Measurements from ENCODE around the gene OLAH. TPM values are rescaled to one million over a fixed set of nuclear protein-coding genes. Genes with fewer than 3 reads are reported as not detected.

The OLAH gene
- total RNA-seq, 4 donors from 2014 or later, result 1.1 to 14.2 (median 2.2) TPM; not detected in 1

DNA sequence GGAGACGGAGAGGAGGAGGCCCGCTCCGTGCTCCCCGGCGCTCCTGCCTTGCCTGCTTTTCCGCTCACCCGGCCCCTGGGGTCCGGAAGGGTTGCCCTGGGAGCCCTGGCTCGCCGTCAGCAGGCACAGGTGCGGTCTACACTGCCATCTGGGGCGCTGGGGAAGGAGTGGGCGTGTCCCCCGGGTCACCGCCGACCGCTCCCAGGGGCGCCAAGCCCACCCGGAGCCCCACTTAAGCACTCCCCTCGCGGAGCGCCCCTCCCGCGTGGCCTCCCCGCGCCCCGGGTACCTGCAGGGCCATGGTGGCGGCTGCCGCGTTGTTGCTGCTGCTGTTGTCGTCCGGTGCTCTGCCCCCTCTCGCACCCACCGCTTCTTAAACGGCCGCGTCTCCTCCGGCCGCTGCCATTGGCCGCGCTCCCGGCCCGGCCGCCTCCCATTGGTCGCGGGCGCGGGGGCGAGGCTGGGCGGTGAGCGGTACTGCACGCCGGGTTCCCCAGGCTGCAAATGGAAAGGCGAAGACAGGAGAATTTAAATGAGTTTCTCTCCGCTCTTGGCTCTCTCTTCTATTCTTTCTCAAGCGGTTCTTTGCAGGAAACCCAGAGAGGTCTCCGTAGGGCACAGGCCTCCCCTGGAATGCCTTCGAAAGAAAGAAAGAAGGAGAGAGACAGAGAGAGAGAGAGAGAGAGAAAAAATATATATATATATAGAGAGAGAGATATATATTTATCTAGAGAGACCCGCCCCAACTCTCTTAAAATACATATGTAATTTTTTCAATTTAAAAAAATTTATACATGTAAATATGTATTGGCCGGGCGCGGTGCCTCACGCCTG is 44.9 kb downstream of the OLAH start, which contains the start of gene ACBD7:
ACBD7 (minus strand) TSS at position 349 of the 834 bp plus-strand sequence; CDS start at position 301, 48 bp downstream.
- Histone ChIP-seq H3K4me3 (peak within 1 kb of the TSS; percentile 64 to 71), H3K27ac (peak within 1 kb of the TSS in 1 of 4 donors; percentile 43), H3K4me1 (peaks cover 0 to 26% (median 0%) of the 10 kb centered on the region in 3 donors), H3K9me3 (no peaks in the 10 kb centered on the region), H3K27me3 (peaks cover 21% of the 10 kb centered on the region), H3K36me3 (no peaks in the 10 kb centered on the region)
- ATAC-seq, result peak; percentile 95
- WGBS, 2 donors (ENCODE audit: low coverage in 1 of 2), result 34 to 56% methylated on average over 6 to 9 of the region's 63 CpGs
- TF ChIP-seq, protein P1, sequence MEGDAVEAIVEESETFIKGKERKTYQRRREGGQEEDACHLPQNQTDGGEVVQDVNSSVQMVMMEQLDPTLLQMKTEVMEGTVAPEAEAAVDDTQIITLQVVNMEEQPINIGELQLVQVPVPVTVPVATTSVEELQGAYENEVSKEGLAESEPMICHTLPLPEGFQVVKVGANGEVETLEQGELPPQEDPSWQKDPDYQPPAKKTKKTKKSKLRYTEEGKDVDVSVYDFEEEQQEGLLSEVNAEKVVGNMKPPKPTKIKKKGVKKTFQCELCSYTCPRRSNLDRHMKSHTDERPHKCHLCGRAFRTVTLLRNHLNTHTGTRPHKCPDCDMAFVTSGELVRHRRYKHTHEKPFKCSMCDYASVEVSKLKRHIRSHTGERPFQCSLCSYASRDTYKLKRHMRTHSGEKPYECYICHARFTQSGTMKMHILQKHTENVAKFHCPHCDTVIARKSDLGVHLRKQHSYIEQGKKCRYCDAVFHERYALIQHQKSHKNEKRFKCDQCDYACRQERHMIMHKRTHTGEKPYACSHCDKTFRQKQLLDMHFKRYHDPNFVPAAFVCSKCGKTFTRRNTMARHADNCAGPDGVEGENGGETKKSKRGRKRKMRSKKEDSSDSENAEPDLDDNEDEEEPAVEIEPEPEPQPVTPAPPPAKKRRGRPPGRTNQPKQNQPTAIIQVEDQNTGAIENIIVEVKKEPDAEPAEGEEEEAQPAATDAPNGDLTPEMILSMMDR (IDR thresholded peaks at IDR 0.05), result peak in 3 of 4 experiments; percentile 57 to 71 (median 61)
- TF ChIP-seq POLR2AphosphoS5 (IDR thresholded peaks at IDR 0.05), result no peak

DNA sequence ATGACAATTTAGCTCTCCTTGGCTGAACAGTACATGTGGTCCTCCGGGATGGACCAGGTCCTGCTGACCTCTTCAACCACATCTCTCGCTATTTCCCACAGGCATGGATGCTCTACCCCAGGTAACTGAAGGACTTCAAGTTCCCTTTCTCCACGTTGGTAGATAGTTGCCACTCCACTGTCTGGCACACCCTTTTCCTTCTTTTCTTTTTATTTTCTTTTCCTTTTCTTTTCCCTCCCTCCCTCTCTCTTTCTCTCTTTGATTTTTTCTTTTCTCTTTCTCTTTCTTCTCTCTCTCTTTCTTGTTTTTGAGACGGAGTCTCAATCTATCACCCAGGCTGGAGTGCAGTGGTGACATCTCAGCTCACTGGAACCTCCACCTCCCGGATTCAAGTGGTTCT is 47.7 kb downstream of the OLAH start:
- peaks cover 22% of the 10 kb centered on the region for H3K27me3 ChIP-seq
- no peak for ATAC-seq
- H3K4me3 ChIP-seq, result no peak overlapping the region
- no peak overlapping the region for H3K27ac ChIP-seq
- 73 to 81% methylated on average over 3 to 5 of the region's 5 CpGs for WGBS, 2 donors (ENCODE audit: low coverage in 1 of 2)
- H3K4me1 ChIP-seq, result peaks cover 0 to 16% (median 3%) of the 10 kb centered on the region in 3 donors
- H3K9me3 ChIP-seq, result no peaks in the 10 kb centered on the region
- no peaks in the 10 kb centered on the region for H3K36me3 ChIP-seq
- TF ChIP-seq, protein P1 (IDR thresholded peaks at IDR 0.05), result no peak
- no peak for TF ChIP-seq EP300 (IDR thresholded peaks at IDR 0.05)
- TF ChIP-seq POLR2A (IDR thresholded peaks at IDR 0.05), result no peak
- no peak for TF ChIP-seq POLR2AphosphoS5 (IDR thresholded peaks at IDR 0.05)

DNA sequence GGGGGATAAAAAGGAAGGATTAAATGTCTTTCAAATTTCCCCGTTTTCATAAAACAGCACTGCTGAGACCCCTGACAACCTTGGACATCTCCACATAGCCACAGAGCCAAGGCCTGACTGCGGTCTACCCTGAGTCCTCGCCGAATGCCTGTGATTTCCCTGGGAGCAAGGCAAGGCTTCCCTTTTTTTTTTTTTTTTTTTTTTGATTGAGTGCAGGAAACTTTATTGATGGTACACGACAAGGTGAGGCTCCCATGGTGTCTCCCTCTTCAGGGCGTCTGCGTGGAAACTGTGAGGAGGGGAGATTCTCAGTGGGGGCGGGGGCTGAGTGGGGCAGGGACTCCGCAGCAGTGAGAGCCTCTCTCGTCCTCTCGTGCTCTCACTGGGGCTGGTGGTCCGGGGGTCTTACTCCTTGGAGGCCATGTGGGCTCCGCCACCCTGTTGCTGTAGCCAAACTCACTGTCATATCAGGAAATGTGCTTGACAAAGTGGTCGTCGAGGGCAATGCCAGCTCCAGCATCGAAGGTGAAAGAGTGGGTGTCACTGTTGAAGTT is 49.2 kb downstream of the OLAH start:
- 87 to 94% methylated on average over 5 to 12 of the region's 16 CpGs for WGBS, 2 donors (ENCODE audit: low coverage in 1 of 2)
- ATAC-seq, result no peak
- peaks cover 0 to 22% (median 7%) of the 10 kb centered on the region in 3 donors for H3K4me1 ChIP-seq

DNA sequence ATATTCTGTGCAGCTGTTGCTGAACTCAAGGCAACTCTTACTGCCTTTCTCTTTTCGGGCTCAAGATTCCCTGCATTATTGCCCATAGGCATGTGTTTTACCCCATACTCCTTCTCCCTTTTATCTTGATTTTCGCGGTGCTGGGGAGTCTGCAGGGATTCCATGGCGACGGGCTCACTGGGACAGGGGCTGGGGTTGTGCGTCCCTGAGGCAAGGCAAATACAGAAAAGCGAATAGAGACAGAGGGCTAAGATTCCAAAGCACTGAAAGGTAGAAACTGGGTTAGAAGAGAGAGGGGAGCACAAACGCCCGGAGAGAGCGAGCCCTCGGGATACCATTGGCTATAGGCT is 52.9 kb downstream of the OLAH start:
- peak overlapping the region in 3 of 4 donors; percentile 91 to 97 (median 96) for H3K27ac ChIP-seq
- H3K9me3 ChIP-seq, result no peaks in the 10 kb centered on the region
- peaks cover 15% of the 10 kb centered on the region for H3K27me3 ChIP-seq
- TF ChIP-seq, protein P1 (IDR thresholded peaks at IDR 0.05), result no peak
- no peak for TF ChIP-seq EP300 (IDR thresholded peaks at IDR 0.05)
- TF ChIP-seq POLR2A (IDR thresholded peaks at IDR 0.05), result no peak
- no peak for TF ChIP-seq POLR2AphosphoS5 (IDR thresholded peaks at IDR 0.05)
- WGBS, 2 donors (ENCODE audit: low coverage in 1 of 2), result 0% methylated on average over 5 of the region's 11 CpGs; no CpG with 5 or more reads in 1 of the 2 donors
- peaks cover 0 to 32% (median 15%) of the 10 kb centered on the region in 3 donors for H3K4me1 ChIP-seq
- H3K36me3 ChIP-seq, result peaks cover 0 to 14% of the 10 kb centered on the region in 2 donors
- peak; percentile 26 for ATAC-seq
- H3K4me3 ChIP-seq, result peak overlapping the region; percentile 74 to 82

More for the DNA sequence above, 49.2 kb downstream of the OLAH start:
- TF ChIP-seq, protein P1 (IDR thresholded peaks at IDR 0.05), result no peak
- no peak for TF ChIP-seq POLR2AphosphoS5 (IDR thresholded peaks at IDR 0.05)
- no peak for TF ChIP-seq EP300 (IDR thresholded peaks at IDR 0.05)
- TF ChIP-seq POLR2A (IDR thresholded peaks at IDR 0.05), result no peak
- Histone ChIP-seq H3K36me3 (no peaks in the 10 kb centered on the region), H3K4me3 (no peak overlapping the region), H3K27me3 (peaks cover 22% of the 10 kb centered on the region), H3K9me3 (no peaks in the 10 kb centered on the region), H3K27ac (no peak overlapping the region)
